ENCODE results near the gene FOXP3.

- TF ChIP-seq EZH2 (IDR thresholded peaks at IDR 0.05; ENCODE audit: low read depth, unreplicated experiment): no peak
- TF ChIP-seq, protein P1, sequence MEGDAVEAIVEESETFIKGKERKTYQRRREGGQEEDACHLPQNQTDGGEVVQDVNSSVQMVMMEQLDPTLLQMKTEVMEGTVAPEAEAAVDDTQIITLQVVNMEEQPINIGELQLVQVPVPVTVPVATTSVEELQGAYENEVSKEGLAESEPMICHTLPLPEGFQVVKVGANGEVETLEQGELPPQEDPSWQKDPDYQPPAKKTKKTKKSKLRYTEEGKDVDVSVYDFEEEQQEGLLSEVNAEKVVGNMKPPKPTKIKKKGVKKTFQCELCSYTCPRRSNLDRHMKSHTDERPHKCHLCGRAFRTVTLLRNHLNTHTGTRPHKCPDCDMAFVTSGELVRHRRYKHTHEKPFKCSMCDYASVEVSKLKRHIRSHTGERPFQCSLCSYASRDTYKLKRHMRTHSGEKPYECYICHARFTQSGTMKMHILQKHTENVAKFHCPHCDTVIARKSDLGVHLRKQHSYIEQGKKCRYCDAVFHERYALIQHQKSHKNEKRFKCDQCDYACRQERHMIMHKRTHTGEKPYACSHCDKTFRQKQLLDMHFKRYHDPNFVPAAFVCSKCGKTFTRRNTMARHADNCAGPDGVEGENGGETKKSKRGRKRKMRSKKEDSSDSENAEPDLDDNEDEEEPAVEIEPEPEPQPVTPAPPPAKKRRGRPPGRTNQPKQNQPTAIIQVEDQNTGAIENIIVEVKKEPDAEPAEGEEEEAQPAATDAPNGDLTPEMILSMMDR (conservative IDR thresholded peaks at IDR 0.05; ENCODE audit: low read depth in 2 of 2): no peak
- no peak for TF ChIP-seq REST (IDR thresholded peaks at IDR 0.05; ENCODE audit: unreplicated experiment)
- TF ChIP-seq POLR2AphosphoS5 (IDR thresholded peaks at IDR 0.05; ENCODE audit: low read depth): no peak
- no peak for TF ChIP-seq ZNF331 (CRISPR knock-in tag; IDR thresholded peaks at IDR 0.05; ENCODE audit: low read depth)
- no peak for TF ChIP-seq JUNB (IDR thresholded peaks at IDR 0.05; ENCODE audit: unreplicated experiment)
- no peak for TF ChIP-seq CREB1 (CRISPR knock-in tag; IDR thresholded peaks at IDR 0.05; ENCODE audit: low read depth)
- no peak for TF ChIP-seq EZH2phosphoT487 (IDR thresholded peaks at IDR 0.05; ENCODE audit: unreplicated experiment)
- TF ChIP-seq STAT1 (IDR thresholded peaks at IDR 0.05; ENCODE audit: unreplicated experiment): no peak
- no peak for TF ChIP-seq NANOG (IDR thresholded peaks at IDR 0.05; ENCODE audit: borderline replicate concordance)
- no peak for TF ChIP-seq ZNF114 (CRISPR knock-in tag; IDR thresholded peaks at IDR 0.05)
These were observed 18.0 kb downstream of the FOXP3 start for GRCh38 chrX:49246541-49246940.
